Measurements from ENCODE around the gene PRKG1.

DNA sequence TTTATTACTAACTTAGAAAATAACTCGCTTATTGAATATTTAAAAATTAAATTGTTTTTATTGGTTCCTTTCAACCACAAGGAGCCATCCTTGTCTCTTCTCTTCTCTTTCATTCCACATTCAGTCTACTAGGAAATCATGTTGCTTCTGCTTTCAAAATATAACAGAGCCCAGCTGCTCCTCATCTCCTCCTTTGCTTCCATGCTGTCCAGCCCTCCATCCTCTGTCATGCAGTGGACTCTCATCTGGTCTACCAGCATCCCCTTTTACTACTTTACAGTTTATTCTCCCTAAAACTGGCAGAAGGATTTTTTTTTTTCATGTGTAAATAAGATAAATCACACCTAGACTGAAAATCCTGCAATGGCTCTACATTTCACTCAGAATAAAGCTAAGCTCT, 823.3 kb downstream of the PRKG1 start:
- TF ChIP-seq, protein P1, sequence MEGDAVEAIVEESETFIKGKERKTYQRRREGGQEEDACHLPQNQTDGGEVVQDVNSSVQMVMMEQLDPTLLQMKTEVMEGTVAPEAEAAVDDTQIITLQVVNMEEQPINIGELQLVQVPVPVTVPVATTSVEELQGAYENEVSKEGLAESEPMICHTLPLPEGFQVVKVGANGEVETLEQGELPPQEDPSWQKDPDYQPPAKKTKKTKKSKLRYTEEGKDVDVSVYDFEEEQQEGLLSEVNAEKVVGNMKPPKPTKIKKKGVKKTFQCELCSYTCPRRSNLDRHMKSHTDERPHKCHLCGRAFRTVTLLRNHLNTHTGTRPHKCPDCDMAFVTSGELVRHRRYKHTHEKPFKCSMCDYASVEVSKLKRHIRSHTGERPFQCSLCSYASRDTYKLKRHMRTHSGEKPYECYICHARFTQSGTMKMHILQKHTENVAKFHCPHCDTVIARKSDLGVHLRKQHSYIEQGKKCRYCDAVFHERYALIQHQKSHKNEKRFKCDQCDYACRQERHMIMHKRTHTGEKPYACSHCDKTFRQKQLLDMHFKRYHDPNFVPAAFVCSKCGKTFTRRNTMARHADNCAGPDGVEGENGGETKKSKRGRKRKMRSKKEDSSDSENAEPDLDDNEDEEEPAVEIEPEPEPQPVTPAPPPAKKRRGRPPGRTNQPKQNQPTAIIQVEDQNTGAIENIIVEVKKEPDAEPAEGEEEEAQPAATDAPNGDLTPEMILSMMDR (IDR thresholded peaks at IDR 0.05; ENCODE audit: insufficient read depth, low read length): no peak
- TF ChIP-seq REST (IDR thresholded peaks at IDR 0.05; ENCODE audit: insufficient replicate concordance, low read depth) (no peak), POLR2AphosphoS5 (IDR thresholded peaks at IDR 0.05; ENCODE audit: low read depth) (no peak), GABPA (IDR thresholded peaks at IDR 0.05; ENCODE audit: low read depth) (no peak), SPI1 (IDR thresholded peaks at IDR 0.05; ENCODE audit: borderline replicate concordance, low read depth) (no peak)

All from HL-60 (cell line).